ENCODE data around the gene ABCD4.
"Not testable (repeated sequence)": the region's sequence is repeated elsewhere in the genome, so short reads cannot be mapped to it uniquely, and the experiment has no call there.

The ABCD4 gene

DNA sequence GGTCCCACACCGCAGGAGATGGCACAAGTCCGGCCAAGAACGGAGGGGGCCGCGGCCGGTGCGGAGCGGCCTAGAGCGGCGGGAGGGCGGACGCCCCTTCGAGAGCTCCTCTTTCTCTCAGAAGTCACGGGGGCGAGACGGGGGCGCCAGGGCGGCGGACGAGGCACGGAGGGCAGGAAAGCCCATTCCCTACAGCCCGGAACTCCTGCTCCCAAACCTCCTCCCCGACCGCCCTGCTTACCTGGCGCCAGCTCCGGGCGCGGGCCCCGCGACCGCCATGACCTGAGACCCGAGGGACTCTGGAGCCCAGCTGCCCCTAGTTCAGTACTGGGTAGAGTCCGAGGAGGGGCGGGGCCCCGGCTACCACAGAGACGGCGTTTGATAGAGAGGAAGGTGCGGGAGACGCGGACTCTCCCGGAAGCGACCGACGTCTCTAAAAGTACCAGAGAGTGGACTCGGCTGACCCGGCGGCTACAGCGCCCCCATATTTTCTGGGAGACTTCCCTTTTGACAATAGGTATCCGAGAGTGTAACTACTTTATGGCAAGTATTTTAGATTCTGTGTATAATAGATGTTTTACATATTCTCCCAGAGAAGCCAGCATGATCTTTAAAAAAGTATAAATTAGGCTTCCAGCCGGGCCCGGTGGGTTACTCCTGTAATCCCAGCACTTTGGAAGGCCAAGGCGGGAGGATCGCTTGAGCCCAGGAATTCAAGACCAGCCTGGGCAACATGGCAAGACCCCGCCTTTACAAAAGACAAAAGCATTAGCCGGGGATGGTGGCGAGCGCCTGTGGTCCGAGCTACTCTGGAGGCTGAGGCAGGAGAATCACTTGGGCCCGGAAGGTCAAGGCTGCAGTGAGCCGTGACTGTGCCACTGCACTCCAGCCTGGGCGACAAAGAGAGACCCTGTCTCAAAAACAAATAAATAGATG is at the start of gene ABCD4:
Gene ABCD4, minus strand, starts transcription at position 301 of the 936 bp plus-strand sequence. Its CDS starts 22 bp downstream, at position 279.
- DNase-seq: peak; percentile 93

DNA sequence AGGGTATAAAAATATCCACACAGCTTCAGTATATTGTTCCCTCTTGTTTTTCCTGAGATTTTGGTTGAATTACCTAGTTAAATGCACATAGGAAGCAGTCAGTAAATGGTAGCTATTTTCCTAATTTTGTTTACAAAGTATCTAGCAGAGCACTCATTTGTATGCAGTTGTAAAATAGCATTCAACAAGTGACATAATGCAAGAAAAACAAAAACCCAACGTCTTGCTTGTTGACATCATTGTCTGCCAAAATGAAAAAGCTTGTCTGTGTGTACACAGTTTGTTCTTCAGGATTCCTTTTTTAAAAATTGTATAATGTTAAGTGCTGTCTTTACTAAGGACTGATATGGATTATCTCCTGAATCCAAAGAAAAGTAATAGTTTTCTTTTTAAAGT is 48.2 kb upstream of the ABCD4 start:
- no peak for DNase-seq

DNA sequence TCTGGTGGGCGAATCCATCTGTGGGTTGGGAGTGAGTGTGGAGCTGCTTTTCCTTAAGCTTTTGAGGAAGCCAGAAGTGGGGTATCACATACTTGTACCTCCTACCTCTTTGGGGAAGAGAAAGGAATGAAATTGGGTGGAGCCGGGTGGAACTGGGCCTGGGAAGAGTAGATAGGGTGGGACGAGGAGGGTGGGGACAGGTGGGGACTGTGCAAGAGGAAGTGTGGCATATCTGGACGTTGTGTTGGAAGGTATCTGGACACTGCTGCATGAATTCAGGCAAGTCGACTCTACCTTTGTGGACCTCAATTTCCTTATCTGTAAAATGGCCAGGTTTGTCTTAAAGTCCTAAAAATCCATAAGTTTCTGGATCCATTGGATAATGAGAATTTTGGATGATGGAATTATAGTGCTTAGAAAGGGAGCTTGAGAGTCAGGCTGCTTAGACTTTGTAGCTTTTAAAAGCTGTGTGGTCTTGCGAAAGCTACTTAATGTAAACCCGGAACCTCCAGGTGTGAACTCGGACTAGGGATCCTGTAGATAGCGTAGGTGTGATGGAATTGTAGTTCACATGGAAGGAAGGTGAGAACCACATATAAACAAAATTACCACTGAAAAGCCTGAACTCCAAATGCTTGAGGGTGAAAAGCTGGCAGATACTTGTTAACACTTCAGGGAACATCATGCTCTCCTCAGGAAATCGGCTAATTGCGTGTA is 47.6 kb upstream of the ABCD4 start:
- no peak for DNase-seq

DNA sequence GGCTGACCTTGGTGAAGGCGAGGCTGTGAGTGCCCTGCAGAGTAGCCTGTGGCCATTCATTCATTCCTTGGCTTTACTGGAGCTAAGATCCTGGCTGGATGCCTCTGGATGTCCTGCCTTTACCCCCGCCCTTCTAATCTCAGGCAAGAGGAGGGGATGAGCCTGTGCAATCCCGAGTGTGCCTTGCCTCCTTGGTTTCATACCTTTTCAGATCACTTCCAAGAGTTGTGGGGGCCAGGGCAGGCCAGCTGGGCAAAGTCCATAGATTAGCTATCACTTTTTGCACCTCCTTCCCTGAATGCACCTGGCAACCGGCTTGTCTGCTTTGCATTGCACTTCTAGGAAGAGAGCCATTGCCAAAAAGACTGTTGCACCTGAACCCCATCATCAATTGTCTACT is 47.0 kb upstream of the ABCD4 start:
- no peak for DNase-seq

DNA sequence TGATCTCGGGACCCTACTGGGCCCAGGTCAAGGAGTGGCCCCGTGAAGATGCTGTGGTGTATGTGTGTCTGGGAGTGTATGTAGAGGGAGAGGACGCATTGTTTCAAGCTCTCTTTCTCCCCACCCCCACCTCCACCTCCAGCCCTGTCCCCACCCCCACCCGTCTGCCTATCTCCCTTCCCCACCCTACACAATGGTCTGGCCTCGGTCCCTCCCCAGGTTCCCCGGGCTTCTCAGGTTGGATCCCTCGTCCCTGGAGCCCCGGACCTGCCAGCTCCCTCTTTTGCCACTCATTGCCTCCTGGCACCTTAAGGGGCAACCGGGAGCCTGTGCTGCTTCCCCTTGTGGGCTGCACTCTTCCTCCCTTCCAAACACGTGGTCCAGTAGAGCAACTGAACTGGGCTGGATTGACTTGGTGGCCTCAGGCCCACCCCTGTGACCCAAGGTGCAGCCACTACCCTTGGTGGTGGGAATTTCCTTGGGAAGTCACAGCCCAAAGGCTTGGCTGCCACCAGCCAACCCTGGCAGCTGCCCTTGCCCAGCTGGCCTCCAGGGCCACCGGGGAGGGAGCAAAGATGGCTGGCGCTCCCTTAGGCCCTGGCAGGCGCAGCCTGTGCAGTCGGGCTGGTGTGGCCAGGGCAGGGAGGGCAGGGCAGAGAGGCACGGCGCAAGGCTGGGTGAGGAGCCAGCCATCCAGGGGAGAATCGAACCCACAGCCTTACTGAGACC is 46.2 kb upstream of the ABCD4 start:
- no peak for DNase-seq

DNA sequence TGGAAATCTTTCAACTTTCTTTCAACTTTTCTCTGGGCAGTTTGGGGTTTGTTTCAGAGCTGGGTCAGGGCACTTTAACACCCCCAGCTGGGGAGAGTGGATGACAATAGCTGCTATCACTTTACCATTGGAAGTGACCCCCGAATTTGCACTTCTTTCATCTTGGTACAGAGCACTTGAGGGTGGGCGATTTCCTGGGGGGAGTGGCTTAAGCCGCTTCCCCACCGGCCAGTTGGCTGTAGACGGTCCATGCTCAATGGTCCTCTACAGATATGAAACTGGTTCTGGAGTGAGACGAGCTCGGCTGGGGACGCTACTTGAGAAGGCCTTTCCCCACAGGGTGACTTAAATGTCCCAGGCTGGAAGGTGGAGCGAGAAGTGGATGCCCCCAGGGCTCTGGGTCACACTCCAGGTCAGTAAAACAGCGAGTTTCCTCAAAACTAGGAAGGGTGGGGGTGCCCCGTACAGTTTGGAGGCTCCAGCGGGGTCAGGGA is 45.6 kb upstream of the ABCD4 start, which contains the start of gene VRTN:
Gene VRTN, plus strand, starts transcription at position 231 of the 494 bp plus-strand sequence. CDS start 8,313 bp downstream, outside the sequence.
- no peak for DNase-seq

DNA sequence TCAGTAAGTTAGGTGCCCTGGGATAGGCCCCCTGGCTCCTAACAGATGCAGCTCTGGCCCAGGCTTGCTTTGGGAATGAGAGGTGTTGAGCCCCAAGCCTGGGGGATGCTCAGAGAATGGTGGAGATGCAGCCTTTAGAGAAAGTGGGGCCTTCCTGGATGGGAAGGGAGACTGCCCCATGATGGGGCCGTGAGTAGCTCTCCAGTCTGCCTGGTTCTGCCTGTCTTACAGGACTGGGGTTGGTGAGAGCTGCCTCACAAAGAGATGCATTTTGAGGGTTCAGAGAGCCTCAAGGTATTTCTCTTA is 45.0 kb upstream of the ABCD4 start:
- DNase-seq: no peak

DNA sequence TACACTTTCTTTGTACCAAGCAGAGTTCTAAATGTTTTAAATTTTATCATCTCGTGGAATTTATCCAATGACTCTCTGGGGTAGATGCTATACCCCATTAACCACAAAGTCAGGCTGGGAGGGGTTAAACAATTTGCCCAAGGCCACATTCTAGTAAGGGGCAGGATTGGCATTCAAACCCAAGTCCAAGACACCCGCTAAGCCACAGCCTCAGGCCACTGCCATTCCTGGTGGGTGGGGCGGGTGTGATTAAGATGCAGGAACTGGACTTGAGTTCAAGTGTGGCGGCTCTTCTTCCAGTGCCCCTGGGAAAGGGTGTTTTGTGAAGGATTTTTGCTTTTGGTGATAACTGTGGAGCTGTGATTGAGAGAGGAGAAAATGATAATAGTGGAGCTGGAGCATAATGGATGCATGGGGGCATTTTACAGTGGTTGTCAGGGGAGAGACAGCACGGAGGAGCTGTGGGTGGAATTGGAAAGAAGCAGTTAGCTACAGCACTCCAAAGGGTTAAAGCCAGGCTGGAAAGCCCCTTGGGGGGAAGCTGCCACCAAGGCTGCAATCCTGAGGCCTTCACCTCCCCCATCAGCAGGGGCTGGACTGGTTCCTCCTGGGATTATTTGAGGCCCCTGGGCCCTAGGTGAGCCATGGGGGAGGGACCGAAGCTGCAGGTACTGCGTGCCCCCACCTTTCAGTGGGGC is 44.5 kb upstream of the ABCD4 start:
- no peak for DNase-seq

DNA sequence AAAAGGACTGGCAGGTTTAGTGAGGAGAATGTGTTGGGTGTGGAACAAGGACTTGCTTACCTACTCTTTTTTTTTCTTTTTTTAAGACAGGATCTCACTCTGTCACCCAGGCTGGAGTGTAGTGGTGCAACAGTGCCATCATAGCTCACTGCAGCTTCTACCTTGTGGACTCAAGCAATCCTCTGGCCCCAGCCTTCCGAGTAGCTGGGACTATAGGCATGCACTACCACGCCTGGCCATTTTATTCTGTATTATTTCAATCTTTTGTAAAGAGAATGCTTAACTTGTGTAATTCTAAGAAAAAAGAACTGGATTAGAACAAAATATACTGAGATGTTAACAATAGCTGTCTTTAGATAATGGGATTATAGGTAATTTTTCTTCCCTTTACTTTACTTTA is 43.6 kb upstream of the ABCD4 start:
- no peak for DNase-seq

DNA sequence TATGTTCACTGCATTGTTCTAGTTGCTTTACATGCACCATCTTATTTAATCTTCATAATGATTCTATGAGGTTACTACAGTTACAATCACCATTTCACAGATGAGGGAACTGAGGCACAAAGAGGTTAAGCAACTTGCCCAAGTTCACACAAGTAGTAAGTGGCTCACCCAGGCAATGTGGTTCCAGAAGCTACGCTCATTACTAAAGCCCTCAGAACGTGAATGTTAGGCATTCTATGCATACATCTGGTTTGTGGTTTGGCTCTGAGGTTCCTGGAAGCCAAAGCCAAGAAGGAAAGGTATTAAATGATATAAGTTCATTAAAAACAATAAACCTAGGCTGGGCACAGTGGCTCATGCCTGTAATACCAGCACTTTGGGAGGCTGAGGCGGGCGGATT is 31.2 kb upstream of the ABCD4 start:
- no peak for DNase-seq

DNA sequence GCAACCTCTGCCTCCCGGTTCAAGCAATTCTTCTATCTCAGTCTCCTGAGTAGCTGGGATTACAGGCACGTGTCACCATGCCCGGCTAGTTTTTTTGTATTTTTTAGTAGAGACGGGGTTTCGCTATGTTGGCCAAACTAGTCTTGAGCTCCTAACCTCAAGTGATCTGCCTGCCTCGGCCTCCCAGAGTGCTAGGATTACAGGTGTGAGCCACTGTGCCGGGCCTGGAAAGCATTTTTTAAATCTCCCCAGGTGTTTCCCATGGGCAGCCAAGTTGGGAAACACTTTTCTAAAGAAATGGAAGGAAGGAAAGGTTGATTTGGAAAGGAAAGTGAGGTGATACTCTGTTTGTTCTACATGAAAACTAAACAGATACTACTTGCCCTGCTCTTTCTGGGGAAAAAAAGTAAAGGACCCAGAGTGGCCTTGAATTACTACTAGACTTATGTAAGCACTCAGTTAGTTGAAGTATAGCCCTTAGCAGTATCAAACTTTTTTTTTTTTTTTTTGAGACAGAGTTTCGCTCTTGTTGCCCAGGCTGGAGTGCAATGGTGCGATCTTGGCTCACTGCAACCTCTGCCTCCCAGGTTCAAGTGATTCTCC is 27.3 kb upstream of the ABCD4 start:
- not testable (repeated sequence) for DNase-seq

DNA sequence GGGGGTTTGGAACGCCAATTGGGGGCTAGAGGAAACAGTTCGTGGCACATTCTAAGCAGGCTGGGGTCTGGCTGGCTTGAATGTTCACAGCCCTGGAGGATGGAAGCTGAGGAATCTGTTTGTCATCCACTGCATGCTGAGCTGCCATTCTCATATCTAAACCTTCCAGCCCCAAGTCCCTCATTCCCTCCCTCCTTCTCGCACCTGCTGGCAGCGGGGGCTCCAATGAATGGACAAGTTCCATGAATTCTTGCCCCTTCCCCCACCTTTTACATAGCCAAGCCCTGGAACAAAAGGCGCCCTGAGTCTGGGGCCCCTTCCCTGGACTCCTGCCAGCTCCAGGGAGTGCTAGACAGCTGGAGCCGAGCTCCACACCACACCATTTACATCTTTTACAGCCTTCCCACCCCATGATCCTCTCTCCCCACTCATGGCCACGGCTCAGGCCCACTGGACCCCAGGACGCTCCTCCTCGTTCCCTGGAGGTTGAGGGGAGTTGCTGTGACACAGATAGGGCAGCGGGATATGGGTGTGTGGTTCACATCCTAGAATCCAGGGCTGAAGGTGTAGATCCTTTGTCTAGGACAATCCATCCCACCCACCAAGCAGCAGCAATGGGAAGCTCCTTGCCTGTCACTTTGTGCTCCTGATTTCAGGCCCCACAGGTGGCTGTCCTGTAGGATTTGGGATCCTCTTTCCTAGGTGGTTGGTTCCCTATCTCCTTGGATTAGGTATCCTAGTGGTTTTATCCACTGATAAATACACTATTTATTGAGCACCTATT is 23.8 kb upstream of the ABCD4 start:
- no peak for DNase-seq

DNA sequence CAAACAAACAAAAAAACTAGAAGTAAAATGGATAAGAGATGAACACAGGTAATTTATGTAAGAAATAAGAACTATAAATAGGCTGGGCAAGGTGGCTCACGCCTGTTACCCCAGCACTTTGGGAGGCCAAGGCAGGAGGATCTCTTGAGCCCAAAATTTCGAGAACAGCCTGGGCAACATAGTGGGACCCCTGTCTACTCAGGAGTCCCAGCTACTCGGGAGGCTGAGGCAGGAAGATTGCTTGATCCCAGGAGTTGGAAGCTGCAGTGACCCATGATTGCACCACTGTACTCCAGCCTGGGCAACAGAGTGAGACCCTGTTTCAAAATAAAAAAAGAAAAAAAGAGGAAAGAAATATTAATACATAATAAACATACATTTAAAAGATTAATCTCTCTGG is 22.7 kb upstream of the ABCD4 start:
- no peak for DNase-seq

DNA sequence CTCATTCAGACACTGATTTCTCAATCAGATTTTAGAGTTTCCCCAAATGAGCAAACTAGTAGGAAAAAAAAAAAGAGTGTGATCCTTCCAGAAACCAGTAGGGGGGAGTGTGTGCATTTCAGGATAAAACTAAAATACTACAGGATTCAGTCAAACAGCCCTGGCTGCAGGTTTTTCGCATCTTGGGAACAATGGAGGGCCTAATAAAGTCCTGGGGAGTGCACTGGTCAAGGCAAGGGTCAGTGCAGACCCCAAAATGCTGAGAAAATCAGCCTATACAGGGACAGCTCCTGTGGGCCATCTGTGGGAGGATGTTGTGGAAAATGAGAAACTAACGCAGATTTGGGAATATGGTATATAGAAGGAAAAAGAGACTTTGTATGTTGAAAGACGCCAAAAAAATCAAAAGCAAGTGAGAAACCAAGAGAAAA is 22.2 kb upstream of the ABCD4 start:
- no peak for DNase-seq

DNA sequence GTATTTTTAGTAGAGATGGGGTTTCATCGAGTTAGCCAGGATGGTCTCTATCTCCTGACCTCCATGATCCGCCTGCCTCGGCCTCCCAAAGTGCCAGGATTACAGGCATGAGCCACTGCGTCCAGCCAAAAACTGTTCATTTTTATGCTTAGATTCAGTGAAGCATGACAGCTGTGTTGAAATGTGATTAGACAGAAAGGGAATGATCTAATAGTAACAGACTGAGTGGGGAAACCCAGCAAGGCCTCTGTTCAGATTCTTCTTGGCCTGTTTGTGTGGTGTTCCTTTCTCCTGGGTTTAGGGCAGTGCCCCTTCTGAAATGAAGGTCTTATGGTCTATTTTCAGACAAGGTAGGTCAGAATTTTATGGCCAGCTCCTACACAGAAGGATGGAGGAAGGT is 11.8 kb upstream of the ABCD4 start:
- DNase-seq: no peak

DNA sequence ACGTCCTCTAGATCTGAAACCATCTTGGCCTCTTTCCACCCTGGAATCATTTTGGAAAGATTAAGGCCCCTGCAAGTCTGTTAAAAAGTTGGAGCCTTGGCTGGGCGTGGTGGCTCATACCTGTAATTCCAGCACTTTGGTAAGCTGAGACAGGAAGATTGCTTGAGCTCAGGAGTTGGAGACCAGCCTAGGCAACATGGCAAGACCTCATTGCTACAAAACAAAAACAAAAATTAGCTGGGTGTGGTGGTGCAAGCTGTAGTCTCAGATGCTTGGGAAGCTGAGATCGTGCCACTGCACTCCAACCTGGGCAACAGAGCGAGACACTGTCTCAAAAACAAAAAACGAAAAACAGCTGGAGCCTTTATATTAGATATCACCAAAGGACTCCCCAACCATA is 10.9 kb upstream of the ABCD4 start:
- no peak for DNase-seq

DNA sequence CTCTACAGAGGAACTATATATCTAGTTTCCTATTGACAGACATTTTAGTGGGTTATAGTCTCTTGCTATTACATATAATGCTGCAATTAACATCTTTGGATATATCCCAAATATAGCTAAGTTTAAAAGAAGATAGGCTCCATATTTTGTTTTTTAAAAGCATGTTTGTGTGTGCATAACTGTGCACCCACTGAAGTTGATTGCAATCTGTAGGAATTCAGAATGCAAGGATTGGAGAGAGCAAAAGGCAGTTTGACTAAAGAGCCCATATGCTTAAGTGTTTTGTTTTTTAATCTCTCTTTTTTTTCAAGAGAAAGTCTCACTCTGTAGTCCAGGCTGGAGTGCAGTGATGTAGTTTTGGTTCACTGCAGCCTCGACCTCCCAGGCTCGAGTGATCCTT is 9.4 kb upstream of the ABCD4 start:
- DNase-seq: no peak

DNA sequence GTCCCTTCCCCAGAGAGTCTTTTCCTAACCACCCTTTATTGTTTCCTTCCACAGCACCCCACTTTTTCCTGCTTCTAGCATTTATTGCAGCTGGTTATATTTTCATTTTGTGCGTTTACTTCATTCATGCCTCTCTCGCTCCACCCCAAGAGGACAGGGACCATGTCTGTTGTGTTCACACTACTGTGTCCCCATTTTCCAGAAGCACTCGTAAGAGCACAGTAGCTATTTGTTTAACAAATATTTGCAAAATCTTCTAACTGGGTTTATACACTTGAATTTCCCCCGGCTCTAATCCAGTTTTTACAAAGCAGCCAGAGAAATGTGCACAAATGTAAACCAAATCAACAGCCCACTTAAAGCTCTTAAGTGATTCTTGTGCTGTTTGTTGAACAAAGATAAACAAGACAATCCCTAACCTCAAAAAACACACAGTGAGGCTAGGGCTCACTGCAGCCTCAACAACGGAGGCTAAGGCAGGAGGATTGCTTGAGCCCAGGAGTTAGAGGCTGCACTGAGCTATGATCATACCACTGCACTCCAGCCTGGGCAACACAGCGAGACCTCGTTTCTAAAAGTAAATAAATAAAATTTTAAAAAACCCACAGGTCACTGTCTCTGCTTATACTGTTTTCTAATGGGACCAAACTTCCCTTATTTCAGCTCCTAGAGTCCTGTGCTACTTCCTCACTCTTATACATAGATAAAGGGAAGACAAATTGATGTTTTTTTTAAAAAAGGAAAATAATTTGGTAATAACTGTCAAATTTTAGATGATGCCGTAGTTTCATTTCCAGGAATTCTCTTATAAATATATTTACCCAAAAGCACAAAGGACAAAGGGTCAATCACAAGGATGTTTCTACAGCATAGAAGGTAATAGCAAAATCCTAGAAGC is 6.6 kb upstream of the ABCD4 start:
- no peak for DNase-seq

DNA sequence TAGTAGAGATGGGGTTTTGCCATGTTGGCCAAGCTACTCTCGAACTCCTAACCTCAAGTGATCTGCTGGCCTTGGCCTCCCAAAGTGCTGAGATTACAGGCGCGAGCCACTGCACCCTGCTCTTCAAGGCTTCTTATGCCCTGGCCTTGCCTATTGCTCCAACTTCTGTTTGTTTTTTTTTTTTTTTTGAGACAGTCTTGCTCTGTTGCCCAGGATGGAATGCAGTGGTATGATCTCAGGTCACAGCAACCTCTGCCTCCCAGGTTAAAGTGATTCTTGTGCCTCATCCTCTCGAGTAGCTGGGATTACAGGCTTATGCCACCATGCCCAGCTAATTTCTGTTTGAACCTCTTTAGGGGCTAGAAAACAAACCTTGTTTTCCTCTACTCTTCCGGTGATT is 6.0 kb upstream of the ABCD4 start:
- no peak for DNase-seq

DNA sequence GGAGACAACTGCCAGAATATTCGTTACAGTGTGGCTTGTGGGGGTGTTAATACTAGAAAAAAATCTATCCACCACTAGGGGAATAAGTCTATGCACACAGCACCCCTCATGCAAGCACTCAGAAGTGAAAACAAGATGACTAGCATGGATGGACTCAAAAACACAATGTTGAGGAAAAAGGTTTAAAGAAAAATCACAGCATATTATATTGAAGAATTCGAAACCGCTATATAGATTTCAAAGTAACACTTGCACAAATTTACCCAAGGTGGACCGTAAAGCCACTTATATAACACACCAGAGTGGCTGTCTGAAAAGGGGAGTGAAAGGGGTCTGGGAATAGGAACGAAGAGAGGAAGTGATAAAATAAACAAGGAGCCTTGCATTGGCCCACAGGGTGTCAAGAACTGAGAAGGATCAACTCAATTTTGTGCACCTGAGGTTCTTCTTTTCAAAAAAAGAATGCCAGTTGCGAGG is 544 bp downstream of the ABCD4 start:
- DNase-seq: no peak
